HG03442 (cell line): ENCODE results near the gene KRT35.

ENCODE experiments used
- ATAC-seq: cut with Tn5 transposase; IDR thresholded peaks from one replicate; pipeline ENCODE4 v1.9.1; 2021; ENCODE audit warnings: mild to moderate bottlenecking, moderate library complexity; ENCODE audit not compliant: unreplicated experiment

The KRT35 gene

GRCh38 chr17:41490000-41490990, 9.3 kb upstream of the KRT35 start:
- ATAC-seq, result no peak

- ATAC-seq, result no peak
These were observed 8.6 kb upstream of the KRT35 start, which contains the start of gene KRT36 for GRCh38 chr17:41489531-41489930. Gene KRT36 (minus strand): TSS chr17:41489910. CDS start chr17:41489864, 46 bp downstream.

- no peak for ATAC-seq
These were observed 6.0 kb upstream of the KRT35 start for GRCh38 chr17:41486809-41487530.

- no peak for ATAC-seq
These were observed 5.4 kb upstream of the KRT35 start for GRCh38 chr17:41486316-41486715.

- no peak for ATAC-seq
These were observed 4.3 kb upstream of the KRT35 start for GRCh38 chr17:41484920-41485904.

GRCh38 chr17:41483991-41484826, 3.3 kb upstream of the KRT35 start:
- no peak for ATAC-seq

GRCh38 chr17:41483531-41483930, 2.6 kb upstream of the KRT35 start:
- no peak for ATAC-seq

GRCh38 chr17:41480581-41480980, 370 bp downstream of the KRT35 start:
- no peak for ATAC-seq

GRCh38 chr17:41480136-41480535, 815 bp downstream of the KRT35 start:
- no peak for ATAC-seq

- no peak for ATAC-seq
These were observed 2.7 kb downstream of the KRT35 start for GRCh38 chr17:41478237-41478636.

- no peak for ATAC-seq
These were observed 3.8 kb downstream of the KRT35 start for GRCh38 chr17:41476866-41477815.

- ATAC-seq, result no peak
These were observed 5.5 kb downstream of the KRT35 start for GRCh38 chr17:41475421-41475820.

GRCh38 chr17:41474863-41475262, 6.1 kb downstream of the KRT35 start:
- no peak for ATAC-seq

GRCh38 chr17:41468346-41468745, 12.6 kb downstream of the KRT35 start:
- no peak for ATAC-seq

GRCh38 chr17:41467561-41467960, 13.4 kb downstream of the KRT35 start:
- ATAC-seq, result no peak

- ATAC-seq, result no peak
These were observed 14.0 kb downstream of the KRT35 start, which contains the start of gene KRT32 for GRCh38 chr17:41466988-41467387. Gene KRT32 (minus strand): TSS chr17:41467386. CDS start chr17:41467325, 61 bp downstream.

GRCh38 chr17:41464682-41465081, 16.3 kb downstream of the KRT35 start:
- ATAC-seq, result no peak

- no peak for ATAC-seq
These were observed 16.8 kb downstream of the KRT35 start for GRCh38 chr17:41464173-41464572.
